Measurements from ENCODE around the gene RELN. TPM values are rescaled to one million over a fixed set of nuclear protein-coding genes. Genes with fewer than 3 reads are reported as not detected.

The RELN gene
- total and polyA plus RNA-seq, 2 of the 13 experiments (the other 11 are each of a cell fraction or from before 2014, with no cell fraction given), result 315 to 332 TPM

- no peak for ATAC-seq
- H3K4me2 ChIP-seq (ENCODE audit: low read depth, low read length), result peak overlapping the region; percentile 8
- no peaks in the 10 kb centered on the region for H3K9me3 ChIP-seq (ENCODE audit: low read length)
- no peak for DNase-seq (ENCODE audit: low spot score)
- no peaks in the 10 kb centered on the region; the same call in none of the 2 replicates for H4K20me1 ChIP-seq (ENCODE audit: insufficient read depth, low read length)
- peaks cover 63% of the 10 kb centered on the region for H3K4me1 ChIP-seq (ENCODE audit: insufficient read depth, low read length)
- ChIA-PET CTCF (ENCODE audit: low intra/inter-chr PET ratio, low total read pairs) (no interaction called here), POLR2A (interaction anchor here (1.2 kb wide), 1 partner anchor 42 kb away, joined by 7 read pairs; no protein-coding TSS in a partner anchor)
- no peak overlapping the region for H3K4me3 ChIP-seq (replicated peaks in 1 of 3; ENCODE audit: insufficient read depth in 1 of 3, low read depth in 2 of 3, low read length in 3 of 3)
- H3K9ac ChIP-seq (ENCODE audit: insufficient read depth, low read depth, low read length), result no peak overlapping the region
- intact Hi-C loops (cut with micrococcal nuclease; ENCODE audit: unreplicated experiment) (loop anchor here (10.0 kb wide), 1 partner anchor 171 kb away; no protein-coding TSS in a partner anchor), in situ Hi-C loops (cut with HindIII; ENCODE audit: extremely low pct_ligation_motif_present, low pct_unique_long_range_greater_than_20kb) (no loop called here)
- FAIRE-seq, result no peak
- TF ChIP-seq FOXP1 (IDR thresholded peaks at IDR 0.05), result no peak
- TF ChIP-seq FOXP1 (CRISPR knock-in tag; IDR thresholded peaks at IDR 0.05), result no peak
- no peak for TF ChIP-seq GMEB2 (CRISPR knock-in tag; IDR thresholded peaks at IDR 0.05; ENCODE audit: low read depth)
- peak; percentile 25; the same call in 1 of the 2 replicates for TF ChIP-seq RBFOX2 (IDR thresholded peaks at IDR 0.05; ENCODE audit: low read depth, low read length)
- peak; percentile 51 for TF ChIP-seq POLR2G (IDR thresholded peaks at IDR 0.05; ENCODE audit: low read depth, low read length)
- TF ChIP-seq PRDM15 (CRISPR knock-in tag; IDR thresholded peaks at IDR 0.05), result peak; percentile 88
- no peaks in the 10 kb centered on the region for H3K27me3 ChIP-seq (ENCODE audit: control insufficient read depth in 1 of 2, insufficient read depth in 2 of 2, low read length in 2 of 2)
- H3K79me2 ChIP-seq (ENCODE audit: insufficient read depth, low read length), result peaks cover 73% of the 10 kb centered on the region
- no TSS peak for BruUV-seq (replicated peaks)
- H3K27ac ChIP-seq (ENCODE audit: extremely low read length, insufficient read depth, low read length), result no peak overlapping the region
- H2AFZ ChIP-seq (ENCODE audit: low read length), result no peak overlapping the region
- H3K36me3 ChIP-seq (replicated peaks in 1 of 2; ENCODE audit: control insufficient read depth in 1 of 2, insufficient read depth in 2 of 2, low read length in 2 of 2), result no peaks in the 10 kb centered on the region; a peak in 1 of 5 replicates
- WGBS (ENCODE audit: low lambda C conversion rate), result 76% methylated on average over 6 of the region's 6 CpGs
Observed at GRCh38 chr7:103983201-103983977, 6.1 kb downstream of the RELN start.
